Measurements from ENCODE around the gene RAPGEF1.
"Not testable (repeated sequence)": the region's sequence is repeated elsewhere in the genome, so short reads cannot be mapped to it uniquely, and the experiment has no call there.

GRCh38 chr9:131681108-131681507, 58.8 kb downstream of the RAPGEF1 start:
- not testable (repeated sequence) for TF ChIP-seq CTCF (IDR thresholded peaks at IDR 0.05; ENCODE audit: extremely low read depth in 1 of 2, insufficient read depth in 1 of 2, low read depth in 1 of 2, low read length in 2 of 2); EZH2 (IDR thresholded peaks at IDR 0.05; ENCODE audit: borderline replicate concordance, low read depth, low read length, severe bottlenecking); POLR2A (IDR thresholded peaks at IDR 0.05; ENCODE audit: low read depth, low read length); POLR2AphosphoS5 (IDR thresholded peaks at IDR 0.05; ENCODE audit: insufficient read depth, low read depth, low read length); JUN (IDR thresholded peaks at IDR 0.05; ENCODE audit: borderline replicate concordance, insufficient read depth, insufficient read length, low read depth); MAX (IDR thresholded peaks at IDR 0.05; ENCODE audit: insufficient read depth, insufficient read length); GATA2 (IDR thresholded peaks at IDR 0.05; ENCODE audit: insufficient read depth, insufficient read length, low read depth, low read length); FOS (IDR thresholded peaks at IDR 0.05; ENCODE audit: borderline replicate concordance, insufficient read depth, low read length)
